GM19395 (cell line): ENCODE results near the gene FOXP3.

ENCODE experiments used
- ATAC-seq: cut with Tn5 transposase; IDR thresholded peaks from one replicate; pipeline ENCODE4 v1.9.1; 2021; ENCODE audit warnings: mild to moderate bottlenecking, moderate library complexity; ENCODE audit not compliant: unreplicated experiment

FOXP3 gene

GRCh38 chrX:49276207-49276606 lies 11.7 kb upstream of the FOXP3 start:
- no peak for ATAC-seq

GRCh38 chrX:49273181-49273727 lies 8.7 kb upstream of the FOXP3 start:
- no peak for ATAC-seq

GRCh38 chrX:49272421-49272820 lies 7.9 kb upstream of the FOXP3 start:
- no peak for ATAC-seq

GRCh38 chrX:49271341-49271740 lies 6.8 kb upstream of the FOXP3 start:
- no peak for ATAC-seq

GRCh38 chrX:49270249-49270921 lies 5.9 kb upstream of the FOXP3 start:
- no peak for ATAC-seq

GRCh38 chrX:49269767-49270248 lies 5.3 kb upstream of the FOXP3 start, which contains the start of gene PPP1R3F:
PPP1R3F (plus strand) TSS chrX:49269793; CDS start chrX:49269870, 77 bp downstream.
- peak; percentile 13 for ATAC-seq

- peak; percentile 90 for ATAC-seq
Measured at GRCh38 chrX:49269010-49269766, 4.7 kb upstream of the FOXP3 start.

GRCh38 chrX:49268702-49269009 lies 4.1 kb upstream of the FOXP3 start:
- ATAC-seq, result no peak

- no peak for ATAC-seq
Measured at GRCh38 chrX:49266523-49267445, 2.3 kb upstream of the FOXP3 start.

GRCh38 chrX:49263631-49264030 lies 879 bp downstream of the FOXP3 start:
- no peak for ATAC-seq

- ATAC-seq, result no peak
Measured at GRCh38 chrX:49262603-49263002, 1.9 kb downstream of the FOXP3 start.

- no peak for ATAC-seq
Measured at GRCh38 chrX:49260221-49260985, 4.1 kb downstream of the FOXP3 start.

GRCh38 chrX:49258749-49259124 lies 5.8 kb downstream of the FOXP3 start:
- ATAC-seq, result no peak

GRCh38 chrX:49257846-49258748 lies 6.4 kb downstream of the FOXP3 start:
- no peak for ATAC-seq

GRCh38 chrX:49257074-49257790 lies 7.3 kb downstream of the FOXP3 start:
- no peak for ATAC-seq

- no peak for ATAC-seq
Measured at GRCh38 chrX:49256268-49256995, 8.1 kb downstream of the FOXP3 start.

GRCh38 chrX:49254639-49255038 lies 9.9 kb downstream of the FOXP3 start:
- ATAC-seq, result no peak

GRCh38 chrX:49251325-49251724 lies 13.2 kb downstream of the FOXP3 start:
- ATAC-seq, result no peak
